Inflammatory macrophage treated with lipopolysaccharide for 4 hours (primary cell): Measurements from ENCODE around the gene NFAT5.
"Not testable (repeated sequence)": the region's sequence is repeated elsewhere in the genome, so short reads cannot be mapped to it uniquely, and the experiment has no call there.

ENCODE experiments used
- DNase-seq: peaks from one replicate; pipeline ENCODE4 v3.0.0-alpha.2; 2020

Gene NFAT5

DNA sequence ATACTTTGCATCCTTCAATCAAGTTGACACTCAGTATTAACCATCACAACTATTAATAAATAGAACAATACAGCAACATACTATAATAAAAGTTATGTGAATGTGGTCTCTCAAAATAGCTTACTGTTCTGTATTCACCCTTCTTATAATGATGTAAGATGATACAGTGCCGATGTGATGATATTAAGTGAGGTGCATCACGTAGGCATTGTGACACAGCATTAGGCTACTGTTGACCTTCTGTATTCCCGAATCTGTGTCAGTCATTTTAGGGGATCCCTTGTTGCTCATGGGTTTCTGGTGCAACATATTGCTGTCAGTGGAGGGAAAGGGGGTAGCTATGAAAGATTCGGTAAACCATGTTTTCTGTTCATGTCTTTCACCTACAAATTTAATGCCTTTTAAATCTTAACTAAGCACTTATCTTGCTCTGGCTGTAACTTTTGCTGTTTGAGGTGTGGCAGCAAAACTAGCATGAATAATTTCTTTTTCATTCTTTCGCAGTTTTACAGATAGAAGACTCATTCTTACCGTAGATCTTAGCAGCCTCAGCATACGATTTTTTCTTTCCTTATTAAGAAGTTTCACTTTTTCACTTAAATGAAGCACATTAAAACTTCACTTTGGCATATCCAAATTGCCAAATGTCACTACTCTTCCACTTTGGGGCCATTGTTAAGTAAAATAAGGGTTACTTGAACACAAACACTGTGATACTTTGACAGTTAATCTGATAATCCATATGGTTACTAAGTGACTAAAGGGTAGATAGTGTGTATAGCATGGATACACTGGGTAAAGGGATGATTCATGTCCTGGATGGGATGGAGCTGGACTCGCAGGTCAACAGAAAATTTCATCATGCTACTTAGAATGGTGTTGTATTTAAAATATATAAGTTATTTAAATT, 29.6 kb downstream of the NFAT5 start:
- no peak for DNase-seq

DNA sequence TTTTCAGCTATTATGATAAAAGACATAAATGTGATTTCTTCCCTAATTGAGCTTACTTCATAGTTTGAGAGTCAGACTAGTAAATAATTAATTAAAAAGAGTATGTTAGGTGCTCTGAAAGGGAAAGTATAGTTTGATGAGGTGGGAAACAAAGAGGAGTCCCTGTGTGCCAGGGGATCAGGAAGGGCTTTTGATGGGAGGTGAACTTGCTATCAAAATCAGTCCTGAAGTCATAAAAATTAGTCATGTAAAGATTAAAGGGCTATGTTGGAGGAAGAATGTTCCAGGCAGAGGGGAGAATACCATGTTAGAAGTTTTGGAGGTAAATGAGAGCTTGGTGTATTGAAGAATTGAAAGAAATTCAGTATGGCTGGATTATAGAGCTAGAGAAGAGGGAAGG, 31.0 kb downstream of the NFAT5 start:
- no peak for DNase-seq

DNA sequence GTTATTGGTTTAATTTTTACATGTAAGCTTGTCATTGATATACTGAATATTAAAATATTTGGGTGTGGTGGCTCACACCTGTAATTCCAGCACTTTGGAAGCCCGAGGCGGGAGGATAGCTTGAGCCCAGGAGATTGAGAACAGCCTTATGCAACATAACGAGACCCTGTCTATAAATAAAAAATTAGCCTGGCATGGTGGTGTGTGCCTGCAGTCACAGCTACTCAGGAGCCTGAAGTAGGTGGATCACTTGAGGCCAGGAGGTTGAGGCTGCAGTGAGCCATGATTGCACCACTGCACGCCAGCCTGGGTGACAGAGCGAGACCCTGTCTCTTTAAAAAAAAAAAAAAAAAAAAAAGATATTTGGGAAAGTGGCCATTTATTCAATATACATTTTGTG, 32.3 kb downstream of the NFAT5 start:
- DNase-seq: no peak

DNA sequence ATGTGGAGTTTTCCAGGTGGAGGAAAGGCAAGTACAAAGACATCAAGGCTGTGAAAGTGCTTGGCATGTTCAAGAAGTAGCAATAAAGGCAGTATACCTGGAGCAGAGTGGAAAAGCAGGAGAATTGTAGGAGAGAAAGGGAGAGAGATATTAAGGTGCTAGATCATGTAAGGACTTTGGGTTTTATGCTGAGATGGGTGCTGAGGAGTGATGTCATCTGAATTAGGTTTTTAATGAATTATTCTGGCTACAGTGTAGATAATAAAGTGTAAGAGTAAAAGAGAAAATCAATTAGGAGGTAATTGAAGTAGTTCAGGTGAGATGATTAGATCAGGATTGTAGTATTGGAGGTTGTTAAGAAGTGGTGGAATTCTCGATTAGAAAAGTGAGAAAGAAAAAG, 34.0 kb downstream of the NFAT5 start:
- DNase-seq: no peak

DNA sequence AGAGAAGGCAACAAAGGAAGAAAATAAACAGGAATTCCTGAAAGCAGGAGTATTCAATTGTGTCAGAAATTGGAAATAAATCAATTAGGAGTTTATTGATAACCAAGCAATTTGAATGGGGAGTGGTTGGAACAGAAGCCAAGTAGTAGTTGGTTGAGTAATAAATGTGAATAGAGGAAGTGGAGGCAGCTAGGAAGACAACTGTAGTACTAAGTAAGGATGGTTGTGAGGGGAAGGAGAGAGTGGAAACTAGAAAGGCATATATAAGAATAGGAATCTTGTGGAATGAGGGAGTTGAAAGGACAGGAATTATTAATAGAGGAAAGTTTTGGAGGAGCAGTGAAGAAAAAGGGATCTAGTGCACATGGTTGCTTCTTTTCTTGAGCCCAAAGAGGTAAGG, 34.4 kb downstream of the NFAT5 start:
- DNase-seq: peak; percentile 50

DNA sequence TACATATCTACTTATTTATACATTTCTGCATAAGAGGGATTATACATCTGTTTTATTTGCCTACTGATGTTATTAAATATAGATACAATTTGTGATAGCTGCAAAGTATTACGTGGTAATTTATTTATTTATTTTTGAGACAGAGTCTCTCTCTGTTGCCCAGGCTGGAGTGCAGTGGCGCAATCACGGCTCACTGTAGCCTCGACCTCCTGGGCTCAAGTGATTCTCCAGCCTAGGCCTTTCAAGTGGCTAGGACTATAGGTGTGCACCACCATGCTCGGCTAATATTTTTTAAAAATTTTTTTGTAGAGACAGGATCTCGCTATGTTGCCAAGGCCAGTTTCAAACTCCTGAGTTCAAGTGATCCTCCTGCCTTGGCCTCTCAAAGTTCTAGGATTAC, 35.5 kb downstream of the NFAT5 start:
- DNase-seq: no peak

DNA sequence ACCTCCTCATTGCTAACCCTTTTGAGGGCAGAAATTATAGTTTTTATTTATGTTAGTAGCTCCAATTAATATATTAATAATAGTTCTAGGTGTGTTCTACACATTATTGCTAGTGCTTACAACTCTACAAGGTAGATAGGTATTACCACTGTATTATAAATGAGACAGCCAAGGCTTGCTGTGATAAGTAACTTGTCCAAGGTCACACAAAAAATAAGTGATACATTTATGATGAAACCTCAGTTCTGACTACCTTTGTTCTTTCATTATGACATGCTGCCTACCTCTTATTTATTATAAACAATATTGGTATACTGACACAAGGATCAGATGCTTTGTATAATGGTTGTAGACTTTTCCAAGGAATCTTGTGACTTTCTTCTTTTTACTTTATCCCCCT, 41.2 kb downstream of the NFAT5 start:
- DNase-seq: no peak

DNA sequence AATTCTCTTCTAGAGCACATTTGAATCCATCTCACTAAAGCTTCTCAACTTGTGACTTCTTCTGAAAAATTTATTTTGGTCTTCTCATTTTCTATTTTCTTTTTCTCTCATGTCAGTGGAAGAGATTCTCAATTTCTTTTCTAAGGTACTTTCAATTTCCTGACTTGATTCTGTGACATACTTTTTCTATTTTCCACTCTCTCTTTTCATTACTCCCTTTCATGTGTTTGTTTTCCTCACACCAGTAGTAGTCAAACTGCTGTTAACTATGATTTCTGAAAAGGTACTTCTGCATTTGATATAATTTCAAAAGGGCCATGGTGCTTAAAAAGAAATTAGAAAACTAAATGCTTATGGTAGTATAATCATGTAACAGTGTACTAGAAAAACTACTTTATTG, 41.9 kb downstream of the NFAT5 start:
- no peak for DNase-seq

DNA sequence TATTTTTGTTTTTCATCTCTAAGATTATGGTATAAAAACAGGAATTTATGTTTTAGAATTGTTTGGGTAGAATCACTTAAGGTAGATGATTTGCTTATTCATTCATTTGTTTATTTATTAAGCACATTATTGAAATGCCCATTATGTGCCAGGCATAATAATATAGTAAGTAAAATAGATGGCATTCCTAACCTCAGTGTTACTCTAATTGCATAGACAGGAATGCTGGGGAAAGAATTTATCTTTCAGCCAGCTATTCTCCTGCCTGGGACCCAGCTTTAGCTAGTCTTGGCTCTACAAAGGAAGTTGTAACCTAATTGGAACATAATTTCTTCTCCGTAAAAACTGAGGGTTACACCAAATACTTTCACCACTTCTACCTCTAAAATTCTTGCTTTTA, 44.6 kb downstream of the NFAT5 start:
- no peak for DNase-seq

DNA sequence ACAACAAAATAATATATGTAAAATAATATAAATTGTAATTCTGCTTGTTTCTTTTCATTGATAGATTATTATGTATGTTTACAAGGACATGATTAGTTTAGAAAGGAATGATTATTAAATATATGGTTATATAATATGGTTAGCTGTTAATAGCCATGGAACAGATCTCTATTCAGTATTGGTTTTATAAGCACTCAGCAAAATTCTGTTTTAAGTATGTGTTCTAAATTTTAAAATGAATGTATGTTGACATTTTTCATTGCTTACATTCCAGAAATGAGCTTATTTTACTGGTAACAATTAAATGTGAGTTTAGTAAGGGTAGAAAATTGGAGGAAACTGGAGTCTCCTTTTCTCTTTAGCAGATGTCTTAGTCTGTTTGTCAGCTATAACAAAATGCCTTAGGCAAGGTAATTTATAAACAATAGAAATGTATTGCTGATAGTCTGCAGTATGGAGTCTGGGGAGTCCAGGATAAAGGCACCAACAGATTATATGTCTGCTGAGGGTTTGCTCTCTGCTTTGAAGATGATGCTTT, 45.4 kb downstream of the NFAT5 start:
- no peak for DNase-seq

DNA sequence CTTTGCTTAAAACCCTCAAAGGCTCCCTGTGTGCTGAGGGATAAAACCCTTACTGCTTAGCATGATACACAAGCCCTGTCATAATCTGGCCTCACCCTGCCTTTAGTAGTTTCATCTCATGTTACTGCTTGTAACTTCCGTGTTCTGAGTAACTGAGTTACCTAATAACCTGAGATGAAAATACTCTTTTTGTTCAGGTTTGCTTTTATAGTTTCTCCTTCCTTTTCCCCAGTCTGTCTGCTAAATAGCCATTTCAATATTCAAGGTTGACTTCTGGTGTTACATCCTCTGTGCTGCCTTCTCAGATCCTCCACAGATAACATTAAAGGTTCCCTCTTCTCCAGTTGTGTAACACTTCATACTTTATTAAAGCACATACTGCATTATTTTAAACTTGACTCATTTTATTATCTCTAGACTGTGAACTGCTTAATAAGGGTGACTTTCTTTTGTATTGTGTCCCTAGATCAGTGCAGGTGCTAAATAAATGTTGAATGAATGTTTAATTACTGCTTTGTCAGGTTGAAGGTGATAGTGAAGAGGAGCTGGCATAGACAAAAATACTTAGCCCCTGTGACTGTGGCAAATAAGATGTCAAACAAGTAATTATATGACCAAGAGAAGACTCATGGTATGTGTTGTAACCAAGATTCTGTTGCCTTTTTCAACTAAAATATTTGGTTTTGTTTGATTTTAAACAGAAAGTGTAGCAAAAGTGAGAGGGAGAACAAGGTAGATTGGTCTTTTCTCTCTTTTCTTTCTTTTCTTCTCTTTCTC, 47.8 kb downstream of the NFAT5 start:
- peak; percentile 47 for DNase-seq

DNA sequence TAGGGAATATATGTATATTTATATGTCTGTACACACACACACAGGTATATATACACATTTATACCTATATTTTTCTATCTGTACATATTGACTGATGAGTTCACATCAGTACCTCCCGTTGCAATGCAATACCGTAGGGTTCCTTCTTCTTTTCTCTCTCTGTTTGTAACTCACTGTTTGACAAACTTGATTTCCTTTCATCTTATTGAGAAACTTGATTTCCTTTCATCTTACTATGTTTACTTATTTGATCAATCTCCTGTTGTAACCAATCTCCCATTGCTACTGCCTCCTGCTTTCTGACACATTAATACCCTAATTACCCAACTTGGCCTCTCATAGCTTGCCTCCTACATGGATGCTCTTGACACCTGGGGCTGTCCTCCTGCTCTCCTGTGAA, 49.8 kb downstream of the NFAT5 start:
- DNase-seq: no peak

DNA sequence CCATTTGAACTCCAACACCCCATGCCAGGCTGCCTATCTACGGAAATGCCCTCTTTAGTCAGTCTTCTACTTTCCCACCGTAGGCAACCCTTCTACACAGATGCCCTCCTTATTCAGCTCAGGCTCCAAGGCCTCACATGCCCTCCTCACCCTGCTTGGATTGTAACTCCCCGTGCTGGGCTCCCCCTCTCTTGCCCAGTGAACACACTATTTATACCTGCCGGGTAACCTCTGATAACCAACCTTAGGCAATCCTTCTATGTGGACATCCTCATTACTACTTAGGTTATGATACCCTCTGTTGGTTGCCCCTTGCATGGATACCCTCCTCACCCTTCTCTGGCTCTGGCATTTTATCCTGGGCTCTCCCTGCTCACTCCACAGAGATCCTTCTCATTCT, 50.3 kb downstream of the NFAT5 start:
- no peak for DNase-seq

DNA sequence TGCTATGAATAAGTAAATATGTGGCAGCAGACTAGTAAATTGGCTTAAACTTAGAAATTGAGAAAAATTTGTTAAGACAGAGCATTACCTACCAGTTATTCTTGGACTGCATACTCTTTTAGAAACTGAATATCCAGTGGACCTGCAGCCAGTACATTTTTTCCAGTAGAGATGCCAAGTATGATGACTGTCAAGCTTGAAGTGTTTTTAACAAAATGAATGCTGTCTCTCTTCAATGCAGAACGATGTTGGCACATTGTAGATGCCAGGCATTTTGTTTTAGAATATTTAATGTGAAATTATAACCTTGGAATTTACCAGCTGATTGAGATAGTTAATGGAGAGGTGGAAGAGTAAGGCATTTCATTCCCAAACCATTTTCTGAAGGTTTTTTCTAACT, 52.5 kb downstream of the NFAT5 start:
- no peak for DNase-seq

DNA sequence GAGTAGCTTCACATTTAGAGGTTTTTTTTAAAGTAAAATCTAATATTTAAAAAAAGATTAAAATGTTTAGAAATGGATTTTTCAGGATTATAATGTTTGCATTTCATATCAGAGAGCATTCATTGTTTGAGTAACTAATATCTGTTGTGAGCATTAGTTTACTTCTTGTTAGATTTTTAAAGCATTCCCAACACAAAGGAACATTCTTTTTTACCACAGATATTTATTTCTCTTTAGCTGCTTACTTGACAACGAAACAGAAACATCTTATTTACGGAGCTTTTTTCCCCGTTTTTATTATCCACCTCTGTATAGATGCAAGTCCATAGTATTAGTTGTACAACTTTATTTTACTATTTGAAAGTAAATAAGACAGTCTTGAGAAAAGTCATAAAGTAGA, 53.0 kb downstream of the NFAT5 start:
- no peak for DNase-seq

DNA sequence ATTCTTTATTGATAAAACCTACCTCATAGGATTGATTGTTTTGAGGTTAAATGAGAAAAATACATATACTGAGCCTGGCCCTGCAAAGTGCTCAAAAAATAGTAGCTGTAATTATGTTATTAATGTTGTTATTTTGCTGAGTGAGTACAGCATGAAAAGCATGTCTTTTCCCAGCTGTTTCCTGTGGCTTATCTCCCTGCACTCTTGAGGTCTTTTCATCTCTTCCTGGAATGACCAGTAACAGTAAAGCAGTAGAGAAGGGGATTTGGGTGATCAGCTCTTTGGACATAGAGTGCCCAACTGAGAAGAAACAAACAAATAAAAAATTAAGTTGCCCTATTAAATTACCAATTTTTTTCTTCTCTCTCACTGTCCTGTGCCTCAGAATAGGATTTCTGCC, 53.7 kb downstream of the NFAT5 start:
- no peak for DNase-seq

DNA sequence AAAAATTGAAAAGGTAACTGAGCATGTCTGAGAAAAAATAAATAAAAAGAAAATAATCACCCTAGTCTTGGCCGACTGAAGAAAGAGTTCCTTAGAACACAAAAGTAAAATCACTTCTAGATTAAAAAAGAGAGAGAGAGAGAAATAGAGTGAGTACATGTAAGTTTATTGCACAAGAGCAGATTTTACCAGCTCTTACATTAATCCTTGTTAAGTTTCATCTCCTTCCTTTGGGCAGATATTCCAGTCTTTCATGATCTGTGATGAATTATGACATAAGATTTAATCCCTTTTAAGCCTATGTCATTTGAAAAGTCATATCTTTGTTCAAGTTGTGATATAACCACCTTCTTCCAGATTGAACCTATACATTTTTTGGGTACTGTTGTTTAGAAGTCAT, 54.8 kb downstream of the NFAT5 start:
- DNase-seq: peak; percentile 60

DNA sequence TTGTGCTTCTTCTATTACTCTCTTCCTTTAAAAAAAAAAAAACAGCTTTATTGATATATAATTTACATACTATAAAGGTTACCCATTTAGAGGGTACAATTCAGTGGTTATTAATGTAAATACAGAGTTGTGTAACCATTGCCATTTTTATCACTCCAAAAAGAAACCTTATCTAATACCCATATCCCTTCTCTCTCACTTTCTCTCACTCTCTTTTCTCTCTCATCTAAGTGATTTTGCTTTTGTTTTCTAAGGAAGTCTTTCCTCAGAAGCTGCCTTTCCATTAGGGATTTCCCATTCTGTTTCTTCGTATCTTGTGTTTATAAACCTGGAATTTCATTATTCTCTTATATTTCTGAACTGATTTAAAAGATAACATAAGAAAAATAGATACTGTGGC, 55.5 kb downstream of the NFAT5 start:
- DNase-seq: peak; percentile 5

DNA sequence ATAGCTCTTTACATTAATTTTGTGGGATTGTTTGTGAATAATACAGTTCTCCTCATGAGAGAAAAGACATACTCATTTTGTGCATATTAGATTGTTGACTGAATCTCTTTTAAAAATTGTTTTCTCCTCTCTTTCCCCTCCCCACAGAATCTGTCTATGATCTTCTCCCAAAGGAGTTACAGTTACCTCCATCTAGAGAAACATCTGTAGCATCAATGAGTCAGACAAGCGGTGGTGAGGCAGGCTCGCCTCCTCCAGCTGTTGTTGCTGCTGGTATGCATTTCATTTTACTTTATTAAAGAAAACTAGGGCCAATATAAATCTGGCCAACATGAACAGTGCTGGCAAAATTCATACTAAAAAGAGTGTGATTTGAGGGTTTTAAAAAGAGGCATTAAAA, 60.5 kb downstream of the NFAT5 start:
- DNase-seq: no peak

DNA sequence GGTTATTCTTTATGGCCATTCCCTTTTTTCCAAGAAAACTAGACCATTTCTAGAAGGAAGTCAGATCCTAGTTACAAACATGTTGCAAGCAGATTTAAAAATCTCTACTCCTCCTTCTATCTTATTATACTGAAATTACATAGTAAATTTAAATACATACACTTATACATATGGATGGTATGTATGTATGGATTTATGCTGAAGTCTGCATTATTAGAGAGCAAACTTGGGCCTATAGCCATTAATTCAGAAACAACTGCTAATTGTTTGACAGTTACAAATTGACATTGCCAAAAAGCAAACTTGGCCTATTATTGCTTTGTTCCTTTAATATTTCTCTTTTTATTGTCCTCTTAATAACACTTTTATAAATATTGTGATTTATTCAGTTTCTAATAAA, 67.1 kb downstream of the NFAT5 start:
- no peak for DNase-seq

DNA sequence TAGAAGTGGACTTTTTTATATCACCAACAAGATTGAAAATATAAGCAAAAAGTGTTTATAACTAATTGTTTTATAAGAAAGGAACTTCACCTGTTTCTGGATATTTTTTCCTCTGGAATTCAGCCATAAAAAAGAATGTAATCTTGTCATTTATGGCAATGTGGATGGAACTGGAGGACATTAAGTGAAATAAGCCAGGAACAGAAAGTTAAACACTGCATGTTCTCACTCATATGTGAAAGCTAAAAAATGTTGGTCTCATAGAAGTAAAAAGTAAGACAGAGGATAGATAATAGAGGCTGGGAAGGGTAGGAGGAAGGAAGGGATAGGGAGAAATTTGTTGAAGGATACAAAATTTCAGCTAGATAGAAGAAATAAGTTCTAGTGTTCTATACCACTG, 67.6 kb downstream of the NFAT5 start:
- no peak for DNase-seq

DNA sequence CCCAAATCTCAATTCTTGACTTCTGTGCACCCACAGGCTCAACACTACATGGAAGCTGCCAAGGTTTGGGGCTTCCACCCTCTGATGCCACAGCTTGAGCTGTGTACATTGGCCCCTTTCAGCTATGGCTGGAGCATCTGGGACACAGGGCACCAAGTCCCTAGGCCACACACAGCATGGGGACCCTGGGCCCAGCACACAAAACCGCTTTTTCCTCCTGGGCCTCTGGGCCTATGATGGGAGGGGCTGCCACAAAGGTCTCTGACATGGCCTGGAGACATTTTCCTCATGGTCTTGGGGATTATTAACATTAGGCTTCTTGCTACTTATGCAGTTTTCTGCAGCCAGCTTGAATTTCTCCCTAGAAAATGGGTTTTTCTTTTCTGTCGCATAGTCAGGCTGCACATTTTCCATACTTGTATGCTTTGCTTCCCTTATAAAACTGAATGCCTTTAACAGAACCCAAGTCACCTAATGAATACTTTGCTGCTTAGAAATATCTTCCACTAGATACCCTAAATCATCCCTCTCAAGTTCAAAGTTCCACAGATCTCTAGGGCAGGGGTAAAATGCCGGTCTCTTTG, 70.9 kb downstream of the NFAT5 start:
- DNase-seq: not testable (repeated sequence)

DNA sequence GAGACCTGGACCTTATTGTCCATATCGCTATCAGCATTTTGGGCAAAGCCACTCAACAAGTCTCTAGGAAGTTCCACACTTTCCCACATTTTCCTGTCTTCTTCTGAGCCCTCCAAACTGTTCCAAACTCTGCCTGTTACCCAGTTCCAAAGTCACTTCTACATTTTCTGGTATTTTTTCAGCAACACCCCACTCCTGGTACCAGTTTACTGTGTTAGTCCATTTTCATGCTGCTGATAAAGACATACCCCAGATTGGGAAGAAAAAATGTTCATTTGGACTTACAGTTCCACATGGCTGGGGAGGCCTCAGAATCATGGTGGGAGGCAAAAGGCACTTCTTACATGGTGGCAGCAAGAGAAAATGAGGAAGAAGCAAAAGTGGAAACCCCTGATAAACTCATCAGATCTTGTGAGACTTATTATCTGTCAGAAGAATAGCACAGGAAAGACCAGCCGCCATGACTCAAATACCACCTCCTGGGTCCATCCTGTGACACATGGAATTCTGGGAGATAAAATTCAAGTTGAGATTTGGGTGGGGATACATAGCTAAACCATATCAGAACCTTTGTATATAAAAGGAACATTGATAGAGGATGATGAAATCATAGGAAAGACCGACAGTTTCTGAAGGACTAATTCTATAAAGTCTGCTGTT, 71.6 kb downstream of the NFAT5 start:
- DNase-seq: peak; percentile 9
